Calu3 (cell line): ENCODE data around the gene ATG2A. TPM values are rescaled to one million over a fixed set of nuclear protein-coding genes. Genes with fewer than 3 reads are reported as not detected.

ENCODE experiments used
- BruUV-seq: library from RNA; stranded (reverse); fragments of 400-500 nt; replicated peaks from 2 replicates; lab custom pipeline; 2021; lab: Mats Ljungman, UMichigan
- CTCF ChIA-PET: fragments of 300-600 bp; sonication (Branson Sonifier 250); formaldehyde crosslinking; loops from one replicate; lab custom pipeline; 2022; ENCODE audit warnings: antibody characterized with exemption; lab: Charles Lee
- DNase-seq: peaks from one replicate; pipeline ENCODE4 v3.0.0; 2022
- H3K27ac Mint-ChIP-seq: one replicate; pipeline ENCODE4 v1.8.0; 2022; ENCODE audit warnings: mixed read lengths; ENCODE audit not compliant: unreplicated experiment
- H3K27me3 Mint-ChIP-seq: one replicate; pipeline ENCODE4 v1.8.0; 2022; ENCODE audit warnings: mixed read lengths; ENCODE audit not compliant: unreplicated experiment
- H3K36me3 Mint-ChIP-seq: one replicate; pipeline ENCODE4 v1.8.0; 2022; ENCODE audit warnings: mild to moderate bottlenecking, moderate library complexity, mixed read lengths; ENCODE audit not compliant: insufficient read depth, unreplicated experiment
- H3K4me1 Mint-ChIP-seq: one replicate; pipeline ENCODE4 v1.8.0; 2022; ENCODE audit warnings: mild to moderate bottlenecking, low read depth, mixed read lengths; ENCODE audit not compliant: unreplicated experiment
- H3K4me3 Mint-ChIP-seq: one replicate; pipeline ENCODE4 v1.8.0; 2022; ENCODE audit warnings: mild to moderate bottlenecking, low read depth, moderate library complexity, mixed read lengths; ENCODE audit not compliant: unreplicated experiment
- H3K9me3 Mint-ChIP-seq: one replicate; pipeline ENCODE4 v1.8.0; 2022; ENCODE audit warnings: low read depth, mixed read lengths; ENCODE audit not compliant: unreplicated experiment
- intact Hi-C: fragments of 100-400 bp; cut with micrococcal nuclease; formaldehyde crosslinking; loops from one replicate; pipeline ENCODE4 v1.10.0; 2022; ENCODE audit not compliant: unreplicated experiment
- total RNA-seq: library from RNA; stranded (reverse); gene quantifications from 2 replicates; pipeline ENCODE4 v1.2.3, GENCODE V29; 2022
- TF ChIP-seq, protein P1 (sequence below): fragments of 200-600 bp; IDR thresholded peaks from one replicate; pipeline ENCODE4 v1.8.0; 2022; ENCODE audit warnings: antibody characterized with exemption; ENCODE audit not compliant: unreplicated experiment

Gene ATG2A
- total RNA-seq, 1 experiment from 2014 or later, result 29.6 TPM

DNA sequence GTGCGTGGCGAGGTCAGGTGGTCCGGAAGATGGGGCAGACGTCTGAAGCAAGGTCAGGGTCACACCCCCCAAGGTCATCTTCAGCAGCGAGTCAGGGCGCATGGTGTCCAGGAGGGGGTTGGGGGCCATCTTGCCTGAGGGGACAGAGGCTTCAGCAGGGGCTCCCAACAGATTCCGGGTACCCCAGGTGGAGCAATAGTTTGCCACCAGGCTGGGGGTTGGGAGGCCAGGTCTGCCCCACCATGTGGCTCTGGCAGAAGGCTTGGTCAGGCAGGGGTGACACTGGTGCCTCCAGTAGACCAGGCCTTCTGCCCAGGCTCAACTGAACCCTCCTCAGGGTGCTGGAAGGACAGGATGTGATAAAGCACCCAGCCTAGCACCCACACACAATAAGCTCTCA is 5.9 kb downstream of the ATG2A start:
- H3K27ac Mint-ChIP-seq, result no peak overlapping the region
- no TSS peak for BruUV-seq
- DNase-seq, result no peak
- no peak overlapping the region for H3K4me3 Mint-ChIP-seq
- intact Hi-C loops, result no loop called here
- TF ChIP-seq, protein P1, sequence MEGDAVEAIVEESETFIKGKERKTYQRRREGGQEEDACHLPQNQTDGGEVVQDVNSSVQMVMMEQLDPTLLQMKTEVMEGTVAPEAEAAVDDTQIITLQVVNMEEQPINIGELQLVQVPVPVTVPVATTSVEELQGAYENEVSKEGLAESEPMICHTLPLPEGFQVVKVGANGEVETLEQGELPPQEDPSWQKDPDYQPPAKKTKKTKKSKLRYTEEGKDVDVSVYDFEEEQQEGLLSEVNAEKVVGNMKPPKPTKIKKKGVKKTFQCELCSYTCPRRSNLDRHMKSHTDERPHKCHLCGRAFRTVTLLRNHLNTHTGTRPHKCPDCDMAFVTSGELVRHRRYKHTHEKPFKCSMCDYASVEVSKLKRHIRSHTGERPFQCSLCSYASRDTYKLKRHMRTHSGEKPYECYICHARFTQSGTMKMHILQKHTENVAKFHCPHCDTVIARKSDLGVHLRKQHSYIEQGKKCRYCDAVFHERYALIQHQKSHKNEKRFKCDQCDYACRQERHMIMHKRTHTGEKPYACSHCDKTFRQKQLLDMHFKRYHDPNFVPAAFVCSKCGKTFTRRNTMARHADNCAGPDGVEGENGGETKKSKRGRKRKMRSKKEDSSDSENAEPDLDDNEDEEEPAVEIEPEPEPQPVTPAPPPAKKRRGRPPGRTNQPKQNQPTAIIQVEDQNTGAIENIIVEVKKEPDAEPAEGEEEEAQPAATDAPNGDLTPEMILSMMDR, result no peak
- H3K4me1 Mint-ChIP-seq, result no peaks in the 10 kb centered on the region
- CTCF ChIA-PET, result no interaction called here
- no peaks in the 10 kb centered on the region for H3K9me3 Mint-ChIP-seq
- H3K36me3 Mint-ChIP-seq, result peaks cover 59% of the 10 kb centered on the region
- H3K27me3 Mint-ChIP-seq, result no peaks in the 10 kb centered on the region

DNA sequence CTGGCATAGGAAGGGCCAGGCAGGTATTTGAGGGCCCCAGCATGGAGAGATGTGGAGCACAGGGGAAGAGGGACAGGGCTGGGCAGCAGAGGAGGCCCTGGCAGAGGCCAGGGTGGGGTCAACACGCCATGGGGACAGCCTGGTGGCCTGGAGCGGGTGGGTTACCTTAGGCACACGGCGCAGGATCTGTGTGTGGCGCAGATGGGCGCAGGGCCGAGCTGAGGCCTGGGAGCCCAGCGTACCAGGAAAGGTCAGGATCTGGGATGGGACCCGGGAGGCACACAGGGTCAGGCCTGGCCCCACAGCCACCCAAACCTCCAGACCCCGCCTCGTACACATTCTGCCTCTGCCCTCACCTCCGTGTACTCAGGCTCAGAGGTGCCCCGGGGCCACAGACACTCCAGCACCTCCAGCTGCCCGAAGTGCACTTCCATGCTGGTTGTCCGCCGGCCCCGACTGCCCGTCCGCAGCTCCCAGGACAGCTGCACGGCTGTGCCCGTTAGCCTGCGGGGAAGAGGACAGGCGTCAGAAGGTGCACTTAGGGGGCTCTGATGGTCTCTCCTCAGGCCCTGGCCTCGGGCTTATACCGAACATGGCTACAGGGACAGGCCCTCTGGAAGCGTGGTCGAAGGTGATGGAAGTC is 6.4 kb downstream of the ATG2A start:
- no peaks in the 10 kb centered on the region for H3K27me3 Mint-ChIP-seq
- H3K36me3 Mint-ChIP-seq, result peaks cover 58% of the 10 kb centered on the region
- intact Hi-C loops, result no loop called here
- no peaks in the 10 kb centered on the region for H3K9me3 Mint-ChIP-seq
- TF ChIP-seq, protein P1, result no peak
- BruUV-seq, result no TSS peak
- H3K27ac Mint-ChIP-seq, result no peak overlapping the region
- no peak overlapping the region for H3K4me3 Mint-ChIP-seq
- DNase-seq, result no peak
- CTCF ChIA-PET, result no interaction called here
- no peaks in the 10 kb centered on the region for H3K4me1 Mint-ChIP-seq

DNA sequence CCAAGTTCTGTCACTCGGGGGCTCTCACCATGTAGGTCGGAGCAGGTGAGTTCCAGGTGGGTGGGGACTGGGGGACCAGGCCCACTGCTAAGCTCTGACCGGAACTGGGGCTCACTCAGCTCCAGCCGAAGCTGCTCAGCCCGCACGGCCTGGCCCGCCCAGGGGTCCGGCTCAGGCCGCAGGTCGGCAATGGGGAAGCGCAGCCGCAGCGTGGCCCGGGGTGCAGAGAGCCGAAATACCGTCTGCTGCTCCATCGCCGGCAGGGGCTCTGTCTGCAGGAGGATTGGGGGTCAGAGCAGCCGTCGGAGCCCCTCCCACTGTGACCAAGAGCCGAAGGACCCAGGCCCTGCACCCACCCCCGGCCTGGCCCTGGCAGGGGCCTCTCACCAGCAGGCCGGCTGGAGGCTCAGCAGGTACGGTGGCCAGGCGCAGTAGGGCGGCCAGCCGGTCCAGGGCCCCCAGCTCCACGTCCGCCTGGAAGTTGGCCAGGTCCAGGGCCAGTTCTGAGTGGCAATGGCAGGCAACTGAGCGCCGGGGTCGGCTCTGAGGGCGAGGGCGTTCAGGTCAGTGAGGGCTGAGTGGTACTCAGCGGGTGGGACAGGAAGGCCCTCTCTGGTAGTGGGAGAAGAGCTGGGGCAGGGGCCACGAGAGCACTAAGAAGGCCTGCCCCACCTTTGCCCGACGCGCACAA is 7.2 kb downstream of the ATG2A start:
- no peaks in the 10 kb centered on the region for H3K9me3 Mint-ChIP-seq
- TF ChIP-seq, protein P1, result no peak
- peaks cover 58% of the 10 kb centered on the region for H3K36me3 Mint-ChIP-seq
- no peaks in the 10 kb centered on the region for H3K4me1 Mint-ChIP-seq
- intact Hi-C loops, result no loop called here
- no peak overlapping the region for H3K27ac Mint-ChIP-seq
- no TSS peak for BruUV-seq
- no peak for DNase-seq
- no peaks in the 10 kb centered on the region for H3K27me3 Mint-ChIP-seq
- no peak overlapping the region for H3K4me3 Mint-ChIP-seq
- CTCF ChIA-PET, result no interaction called here

DNA sequence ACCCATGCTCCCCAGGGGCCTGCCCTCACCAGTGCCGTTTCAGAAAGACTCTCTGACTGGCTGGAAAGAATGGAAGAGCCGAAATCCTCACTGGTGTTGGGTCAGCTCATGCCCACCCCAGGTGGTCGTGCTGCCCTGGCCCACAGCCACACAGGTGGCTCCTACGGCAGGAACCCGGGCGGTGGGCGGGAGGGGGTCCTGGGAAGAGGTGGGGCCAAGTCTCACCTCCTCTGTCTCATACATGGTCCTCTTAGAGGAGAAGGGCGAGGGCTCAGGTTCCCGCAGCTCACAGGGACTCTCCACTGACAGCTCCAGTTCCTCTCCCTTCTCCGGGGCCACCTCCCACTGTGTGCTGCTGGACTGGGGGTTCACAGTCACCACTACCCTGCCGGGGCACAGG is 8.2 kb downstream of the ATG2A start:
- TF ChIP-seq, protein P1, result no peak
- Mint-ChIP-seq H3K27me3 (no peaks in the 10 kb centered on the region), H3K36me3 (peaks cover 56% of the 10 kb centered on the region), H3K4me1 (no peaks in the 10 kb centered on the region), H3K27ac (no peak overlapping the region), H3K4me3 (no peak overlapping the region), H3K9me3 (no peaks in the 10 kb centered on the region)
- no peak for DNase-seq
- CTCF ChIA-PET, result no interaction called here
- no TSS peak for BruUV-seq
- intact Hi-C loops, result no loop called here
